Right atrium auricular region (tissue), 2 donors: Measurements from ENCODE around the gene KASH5. TPM values are rescaled to one million over a fixed set of nuclear protein-coding genes. Genes with fewer than 3 reads are reported as not detected.

Source experiments
- DNase-seq: peaks from one replicate; pipeline ENCODE4 v3.0.0-alpha.2; 2019; ENCODE audit warnings: low spot score
- H3K27ac ChIP-seq, 2 donors: fragments of 200-600 bp; sonication (generic); 1 replicate in 1 of 2; 2 replicates in 1 of 2; pipeline ENCODE4 v1.5.1; 2016 to 2019
- H3K27me3 ChIP-seq, 2 donors: fragments of 200-600 bp; sonication (generic); one replicate each; pipeline versions ENCODE4 v1.5.1 to v1.6.0; 2017 to 2019
- H3K36me3 ChIP-seq: fragments of 200-600 bp; sonication (generic); one replicate; pipeline ENCODE4 v1.5.1; 2016
- H3K4me1 ChIP-seq, 2 donors: fragments of 200-600 bp; sonication (generic); one replicate each; pipeline versions ENCODE4 v1.5.1 to v1.6.0; 2017 to 2019
- H3K4me3 ChIP-seq, 2 donors: fragments of 200-600 bp; sonication (generic); 1 replicate in 1 of 2; 2 replicates in 1 of 2; pipeline ENCODE4 v1.5.1; 2017 to 2019; ENCODE audit warnings: mild to moderate bottlenecking in 1 of 2, moderate library complexity in 1 of 2
- H3K9me3 ChIP-seq, 2 donors: fragments of 200-600 bp; sonication (generic); one replicate each; pipeline ENCODE4 v1.5.1; 2019
- CTCF ChIP-seq, 2 donors: fragments of 200-600 bp; sonication (generic); IDR thresholded peaks; one replicate each; pipeline ENCODE4 v1.5.1; 2019; ENCODE audit warnings: antibody characterized with exemption in 2 of 2
- total RNA-seq, 2 donors: library from RNA; depleted of rRNA; stranded (reverse); fragments of >200 nt; gene quantifications; one replicate each; pipeline ENCODE4 v1.1.0, GENCODE V29; 2016

KASH5 gene
- total RNA-seq, 2 donors from 2014 or later, result not detected

GRCh38 chr19:49390131-49390928, 2.3 kb downstream of the KASH5 start:
- no peak for TF ChIP-seq CTCF (IDR thresholded peaks at IDR 0.05)
- Histone ChIP-seq H3K4me1 (peaks cover 0 to 4% of the 10 kb centered on the region in 2 donors), H3K9me3 (no peaks in the 10 kb centered on the region), H3K27ac (no peak overlapping the region), H3K27me3 (no peaks in the 10 kb centered on the region), H3K36me3 (no peaks in the 10 kb centered on the region), H3K4me3 (no peak overlapping the region)
- DNase-seq, result no peak

GRCh38 chr19:49390929-49391359, 2.9 kb downstream of the KASH5 start:
- Histone ChIP-seq H3K9me3 (no peaks in the 10 kb centered on the region), H3K27ac (no peak overlapping the region), H3K4me3 (no peak overlapping the region), H3K27me3 (no peaks in the 10 kb centered on the region), H3K36me3 (no peaks in the 10 kb centered on the region), H3K4me1 (peaks cover 0 to 4% of the 10 kb centered on the region in 2 donors)
- DNase-seq, result no peak
- TF ChIP-seq CTCF (IDR thresholded peaks at IDR 0.05), result no peak

- Histone ChIP-seq H3K4me3 (no peak overlapping the region), H3K27me3 (no peaks in the 10 kb centered on the region), H3K36me3 (no peaks in the 10 kb centered on the region), H3K4me1 (peaks cover 0 to 4% of the 10 kb centered on the region in 2 donors), H3K9me3 (no peaks in the 10 kb centered on the region), H3K27ac (no peak overlapping the region)
- peak; percentile 63 for DNase-seq
- TF ChIP-seq CTCF (IDR thresholded peaks at IDR 0.05), result peak; percentile 81 to 82
These were observed 3.7 kb downstream of the KASH5 start for GRCh38 chr19:49391581-49392399.

- no peaks in the 10 kb centered on the region for H3K27me3 ChIP-seq
- H3K27ac ChIP-seq, result no peak overlapping the region
- no peak for DNase-seq
- no peak overlapping the region for H3K4me3 ChIP-seq
- H3K9me3 ChIP-seq, result no peaks in the 10 kb centered on the region
- no peaks in the 10 kb centered on the region for H3K36me3 ChIP-seq
- no peaks in the 10 kb centered on the region for H3K4me1 ChIP-seq
- TF ChIP-seq CTCF (IDR thresholded peaks at IDR 0.05), result no peak
These were observed 5.8 kb downstream of the KASH5 start for GRCh38 chr19:49393881-49394280.

- H3K4me3 ChIP-seq, result no peak overlapping the region
- no peaks in the 10 kb centered on the region for H3K4me1 ChIP-seq
- H3K27me3 ChIP-seq, result no peaks in the 10 kb centered on the region
- TF ChIP-seq CTCF (IDR thresholded peaks at IDR 0.05), result no peak
- no peak for DNase-seq
- no peaks in the 10 kb centered on the region for H3K36me3 ChIP-seq
- H3K27ac ChIP-seq, result no peak overlapping the region
- no peaks in the 10 kb centered on the region for H3K9me3 ChIP-seq
These were observed 7.7 kb downstream of the KASH5 start for GRCh38 chr19:49395581-49396407.
